GM12878 (cell line): ENCODE measurements around the gene GINS1. TPM values are rescaled to one million over a fixed set of nuclear protein-coding genes. Genes with fewer than 3 reads are reported as not detected.

Experiments used
- ATAC-seq: fragments of 200-7000 bp; cut with Tn5 transposase; 3 replicates; pipeline ENCODE4 v1.9.1; 2020; ENCODE audit warnings: mild to moderate bottlenecking, moderate library complexity
- BruUV-seq: library from RNA; stranded (reverse); fragments of 400-500 nt; replicated peaks from 2 replicates; lab custom pipeline; 2021; lab: Mats Ljungman, UMichigan
- CTCF ChIA-PET: fragments of 300-600 bp; sonication (Branson Sonifier 250); formaldehyde crosslinking; extraction: SDS; loops from one replicate; lab custom pipeline; 2021; ENCODE audit warnings: inconsistent platforms; lab: Yijun Ruan, JAX
- POLR2A ChIA-PET: fragments of 350-600 bp; formaldehyde crosslinking; extraction: SDS; loops from one replicate; lab custom pipeline; 2021; ENCODE audit warnings: inconsistent platforms; lab: Charles Lee
- RAD21 ChIA-PET: fragments of 300-600 bp; sonication (Branson Sonifier 250); formaldehyde crosslinking; loops from one replicate; lab custom pipeline; 2023; ENCODE audit warnings: antibody characterized with exemption; ENCODE audit not compliant: unreplicated experiment; lab: Charles Lee
- SMC1A ChIA-PET: fragments of 300-600 bp; sonication (Branson Sonifier 250); formaldehyde crosslinking; loops from one replicate; lab custom pipeline; 2023; ENCODE audit not compliant: unreplicated experiment, uncharacterized antibody; lab: Charles Lee
- DNase-seq: peaks from one replicate; pipeline ENCODE4 v3.0.0-alpha.2; 2011; ENCODE audit warnings: low read depth, low spot score
- FAIRE-seq: peaks from 3 replicates; lab custom pipeline; 2011; peaks lifted over from hg19 to GRCh38; lab: Jason Lieb, UNC
- H2AFZ ChIP-seq: 2 replicates; pipeline ENCODE4 v1.6.0; 2011; ENCODE audit warnings: low read depth, low read length, control low read depth; ENCODE audit not compliant: control insufficient read depth
- H3K27ac ChIP-seq: 2 replicates; pipeline ENCODE4 v1.5.1; 2011; ENCODE audit warnings: control low read depth; ENCODE audit not compliant: control insufficient read depth, insufficient read depth
- H3K27me3 ChIP-seq, 2 experiments: replicated peaks in 1 of 2; 2 replicates each; pipeline versions ENCODE4 v1.6.0 to v1.6.1; 2011; ENCODE audit warnings: low read length in 1 of 2; ENCODE audit not compliant: control insufficient read depth in 2 of 2, insufficient read depth in 2 of 2
- H3K36me3 ChIP-seq, 2 experiments: 2 replicates each; pipeline ENCODE4 v1.5.1; 2011; ENCODE audit warnings: low read length in 1 of 2; ENCODE audit not compliant: control insufficient read depth in 2 of 2, insufficient read depth in 2 of 2
- H3K4me1 ChIP-seq: 2 replicates; pipeline ENCODE4 v1.6.1; 2011; ENCODE audit warnings: mild to moderate bottlenecking, low read length, moderate library complexity, mixed read lengths; ENCODE audit not compliant: control insufficient read depth, insufficient read depth
- H3K4me2 ChIP-seq: 2 replicates; pipeline ENCODE4 v1.6.0; 2011; ENCODE audit warnings: control low read depth; ENCODE audit not compliant: control insufficient read depth, insufficient read depth
- H3K4me3 ChIP-seq: fragments of 200-600 bp; sonication (generic); 2 replicates; pipeline ENCODE4 v1.5.1; 2016
- H3K79me2 ChIP-seq: 2 replicates; pipeline ENCODE4 v1.6.0; 2011; ENCODE audit warnings: low read length; ENCODE audit not compliant: control insufficient read depth, insufficient read depth
- H3K9ac ChIP-seq: 2 replicates; pipeline ENCODE4 v1.8.0; 2011; ENCODE audit warnings: low read length, control low read depth, mixed read lengths; ENCODE audit not compliant: control insufficient read depth, insufficient read depth
- H3K9me3 ChIP-seq: replicated peaks from 3 replicates; pipeline ENCODE4 v1.5.1; 2011; ENCODE audit warnings: mild to moderate bottlenecking, low read length; ENCODE audit not compliant: control insufficient read depth, insufficient read depth
- H4K20me1 ChIP-seq: 2 replicates; pipeline ENCODE4 v1.6.0; 2011; ENCODE audit not compliant: control insufficient read depth, insufficient read depth
- BHLHE40 ChIP-seq, 2 experiments: fragments of 450-650 bp in 1 of 2; IDR thresholded peaks; 2 replicates each; pipeline ENCODE4 v1.6.1; 2011 to 2017; ENCODE audit warnings: low read depth in 2 of 2, borderline replicate concordance in 1 of 2, improper control_type of control experiment in 1 of 2, low read length in 1 of 2, mild to moderate bottlenecking in 1 of 2
- CBX5 ChIP-seq: sonication (generic); IDR thresholded peaks from 2 replicates; pipeline ENCODE4 v1.6.1; 2016; ENCODE audit warnings: low read depth, moderate library complexity, mild to moderate bottlenecking, inconsistent platforms
- DPF2 ChIP-seq: fragments of 450-650 bp; IDR thresholded peaks from 2 replicates; pipeline ENCODE4 v1.6.1; 2017; ENCODE audit warnings: mild to moderate bottlenecking
- EZH2 ChIP-seq: IDR thresholded peaks from 2 replicates; pipeline ENCODE4 v1.6.1; 2012; ENCODE audit warnings: low read depth, mild to moderate bottlenecking, control low read depth, inconsistent platforms, low read length, borderline replicate concordance; ENCODE audit not compliant: control insufficient read depth
- IKZF1 ChIP-seq: fragments of 450-650 bp; conservative IDR thresholded peaks from 2 replicates; pipeline ENCODE4 v1.6.1; 2017; ENCODE audit warnings: antibody characterized with exemption, mild to moderate bottlenecking
- JUNB ChIP-seq: IDR thresholded peaks from 2 replicates; pipeline ENCODE4 v1.6.1; 2016; ENCODE audit warnings: antibody characterized with exemption, mild to moderate bottlenecking
- KAT2A ChIP-seq: conservative IDR thresholded peaks from 2 replicates; pipeline ENCODE4 v1.6.1; 2011; ENCODE audit warnings: low read depth, low read length; ENCODE audit not compliant: control insufficient read depth
- MTA3 ChIP-seq: IDR thresholded peaks from 2 replicates; pipeline ENCODE4 v1.6.1; 2012; ENCODE audit warnings: low read length, inconsistent platforms, borderline replicate concordance
- NRF1 ChIP-seq: conservative IDR thresholded peaks from 2 replicates; pipeline ENCODE4 v1.6.1; 2011; ENCODE audit warnings: mild to moderate bottlenecking, low read depth, low read length, improper control_type of control experiment
- PAX5 ChIP-seq: IDR thresholded peaks from 2 replicates; pipeline ENCODE4 v1.6.1; 2011; ENCODE audit warnings: low read depth, low read length, borderline replicate concordance
- RCOR1 ChIP-seq: conservative IDR thresholded peaks from 2 replicates; pipeline ENCODE4 v1.6.1; 2012; ENCODE audit warnings: low read depth, low read length, improper control_type of control experiment
- SREBF1 ChIP-seq: IDR thresholded peaks from 2 replicates; pipeline ENCODE4 v1.6.1; 2012; ENCODE audit warnings: mild to moderate bottlenecking, low read length
- TBL1XR1 ChIP-seq: IDR thresholded peaks from 2 replicates; pipeline ENCODE4 v1.6.1; 2012; ENCODE audit warnings: low read depth, low read length, improper control_type of control experiment
- YY1 ChIP-seq: IDR thresholded peaks from 2 replicates; pipeline ENCODE4 v1.6.1; 2011; ENCODE audit warnings: low read depth, mild to moderate bottlenecking, low read length
- ZNF24 ChIP-seq: fragments of 450-650 bp; IDR thresholded peaks from 2 replicates; pipeline ENCODE4 v1.6.1; 2017; ENCODE audit warnings: antibody characterized with exemption, mild to moderate bottlenecking
- WGBS: methylation state at CpG from one replicate; pipeline ENCODE4 v1.1.6; 2016; ENCODE audit warnings: low lambda C conversion rate; ENCODE audit not compliant: insufficient replicate concordance, insufficient coverage; ENCODE audit errors: missing lambda C conversion rate; 5-methylcytosine and 5-hydroxymethylcytosine counted together
- in situ Hi-C: fragments of 300-500 bp; cut with MboI; formaldehyde crosslinking; loops from 9 replicates; pipeline ENCODE4 v1.14.3; 2018; ENCODE audit warnings: mixed read lengths
- intact Hi-C: fragments of 100-400 bp; cut with micrococcal nuclease; formaldehyde crosslinking; loops from one replicate; pipeline ENCODE4 v1.14.2; 2022; ENCODE audit not compliant: unreplicated experiment
- polyA plus RNA-seq, 11 experiments: library from polyadenylated mRNA; depleted of rRNA in 4 of 11; unstranded in 6 of 11; stranded (reverse) in 5 of 11; fragments of >200 nt; fragmentation: Nextera tagmentation in 4 of 11; fragmentation: Illumina TruSeq in 1 of 11; extraction: Ambion mirVana in 4 of 11; extraction: Trizol in 1 of 11; gene quantifications; 1 replicate in 1 of 11; 2 replicates in 10 of 11; pipeline versions ENCODE4 v1.2.1 to v1.2.3, GENCODE V29; 2011 to 2016; ENCODE audit warnings: inconsistent platforms in 2 of 11, missing spikeins in 2 of 11, low read depth in 1 of 11
- total RNA-seq, 4 experiments: library from RNA; depleted of rRNA in 3 of 4; stranded (reverse); fragments of >200 nt in 3 of 4; fragmentation: Illumina TruSeq in 1 of 4; extraction: Trizol in 1 of 4; gene quantifications; 2 replicates each; pipeline versions ENCODE4 v1.2.1 to v1.2.3, GENCODE V29; 2013 to 2021
- TF ChIP-seq, protein P1 (sequence below): IDR thresholded peaks from 2 replicates; pipeline ENCODE4 v1.6.1; 2011; ENCODE audit warnings: mild to moderate bottlenecking, low read depth, low read length, moderate library complexity; ENCODE audit not compliant: insufficient replicate concordance
- TF ChIP-seq, protein P2 (sequence below): IDR thresholded peaks from 2 replicates; pipeline ENCODE4 v1.6.1; 2012; ENCODE audit warnings: low read length, inconsistent platforms

GINS1 gene
- total and polyA plus RNA-seq, 10 of the 15 experiments (the other 5 are each of a cell fraction or from before 2014, with no cell fraction given): 13.0 to 44.6 (median 30.3) TPM

DNA sequence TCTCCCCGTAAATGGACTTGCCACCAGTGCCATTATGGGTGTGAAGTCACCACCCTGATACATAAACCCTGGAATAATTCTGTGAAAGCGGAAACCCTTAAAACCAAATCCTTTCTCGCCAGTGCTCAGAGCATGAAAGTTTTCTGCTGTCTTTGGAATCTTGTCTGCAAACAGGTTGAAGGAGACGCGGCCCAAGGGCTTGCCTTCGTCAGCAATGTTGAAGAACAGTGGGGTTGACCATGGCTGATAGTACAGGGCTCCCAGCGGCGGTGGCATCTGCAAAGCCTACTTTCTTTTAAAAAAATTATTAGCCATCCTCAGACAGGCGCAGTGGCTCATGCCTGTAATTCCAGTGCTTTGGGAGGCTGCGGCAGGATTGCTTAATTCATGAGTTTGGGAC lies 38.9 kb upstream of the GINS1 start:
- no peak for FAIRE-seq
- no peak overlapping the region for H2AFZ ChIP-seq

More for the DNA sequence above, 38.9 kb upstream of the GINS1 start:
- RAD21 ChIA-PET: no interaction called here
- no peak for DNase-seq
- no peaks in the 10 kb centered on the region for H3K27me3 ChIP-seq
- CTCF ChIA-PET: no interaction called here
- in situ Hi-C loops (no loop called here), intact Hi-C loops (no loop called here)
- H4K20me1 ChIP-seq: no peaks in the 10 kb centered on the region
- no peak overlapping the region for H3K4me2 ChIP-seq
- BruUV-seq: no TSS peak
- POLR2A ChIA-PET: no interaction called here
- H3K4me3 ChIP-seq: no peak overlapping the region
- peaks cover 4% of the 10 kb centered on the region; the same call in 1 of the 2 replicates for H3K4me1 ChIP-seq
- H3K36me3 ChIP-seq: peaks cover 0 to 4% of the 10 kb centered on the region in 2 experiments; a peak in 1 of 4 replicates
- ATAC-seq: no peak
- H3K79me2 ChIP-seq: peaks cover 15% of the 10 kb centered on the region
- 96% methylated on average over 10 of the region's 10 CpGs for WGBS
- SMC1A ChIA-PET: no interaction called here
- H3K9me3 ChIP-seq: peaks cover 4% of the 10 kb centered on the region; the same call in 2 of the 3 replicates
- H3K9ac ChIP-seq: no peak overlapping the region
- TF ChIP-seq YY1: no peak
- TF ChIP-seq CBX5: no peak
- TF ChIP-seq IKZF1: no peak
- no peak for TF ChIP-seq BHLHE40 (IDR thresholded peaks at IDR 0.05; ENCODE audit: borderline replicate concordance in 1 of 2, low read depth in 2 of 2, low read length in 1 of 2)
- no peak for TF ChIP-seq MTA3
- TF ChIP-seq, protein P1, sequence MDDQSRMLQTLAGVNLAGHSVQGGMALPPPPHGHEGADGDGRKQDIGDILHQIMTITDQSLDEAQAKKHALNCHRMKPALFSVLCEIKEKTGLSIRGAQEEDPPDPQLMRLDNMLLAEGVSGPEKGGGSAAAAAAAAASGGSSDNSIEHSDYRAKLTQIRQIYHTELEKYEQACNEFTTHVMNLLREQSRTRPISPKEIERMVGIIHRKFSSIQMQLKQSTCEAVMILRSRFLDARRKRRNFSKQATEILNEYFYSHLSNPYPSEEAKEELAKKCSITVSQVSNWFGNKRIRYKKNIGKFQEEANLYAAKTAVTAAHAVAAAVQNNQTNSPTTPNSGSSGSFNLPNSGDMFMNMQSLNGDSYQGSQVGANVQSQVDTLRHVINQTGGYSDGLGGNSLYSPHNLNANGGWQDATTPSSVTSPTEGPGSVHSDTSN: no peak
- TF ChIP-seq, protein P2, sequence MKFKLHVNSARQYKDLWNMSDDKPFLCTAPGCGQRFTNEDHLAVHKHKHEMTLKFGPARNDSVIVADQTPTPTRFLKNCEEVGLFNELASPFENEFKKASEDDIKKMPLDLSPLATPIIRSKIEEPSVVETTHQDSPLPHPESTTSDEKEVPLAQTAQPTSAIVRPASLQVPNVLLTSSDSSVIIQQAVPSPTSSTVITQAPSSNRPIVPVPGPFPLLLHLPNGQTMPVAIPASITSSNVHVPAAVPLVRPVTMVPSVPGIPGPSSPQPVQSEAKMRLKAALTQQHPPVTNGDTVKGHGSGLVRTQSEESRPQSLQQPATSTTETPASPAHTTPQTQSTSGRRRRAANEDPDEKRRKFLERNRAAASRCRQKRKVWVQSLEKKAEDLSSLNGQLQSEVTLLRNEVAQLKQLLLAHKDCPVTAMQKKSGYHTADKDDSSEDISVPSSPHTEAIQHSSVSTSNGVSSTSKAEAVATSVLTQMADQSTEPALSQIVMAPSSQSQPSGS: no peak
- no peak for TF ChIP-seq SREBF1
- no peak for TF ChIP-seq EZH2
- TF ChIP-seq JUNB: no peak
- TF ChIP-seq DPF2: no peak
- no peak for TF ChIP-seq TBL1XR1
- no peak for TF ChIP-seq PAX5
- no peak for TF ChIP-seq NRF1
- TF ChIP-seq ZNF24: no peak
- no peak for TF ChIP-seq KAT2A
- no peak for TF ChIP-seq RCOR1
- H3K27ac ChIP-seq: no peak overlapping the region
